Superior temporal gyrus (tissue), 1 donor: Measurements from ENCODE around the gene CD302.
"Not testable (repeated sequence)": the region's sequence is repeated elsewhere in the genome, so short reads cannot be mapped to it uniquely, and the experiment has no call there.

ENCODE experiments used
- DNase-seq: peaks from one replicate; pipeline ENCODE4 v3.0.0-alpha.2; 2016; ENCODE audit errors: extremely low spot score

Gene CD302, protein sequence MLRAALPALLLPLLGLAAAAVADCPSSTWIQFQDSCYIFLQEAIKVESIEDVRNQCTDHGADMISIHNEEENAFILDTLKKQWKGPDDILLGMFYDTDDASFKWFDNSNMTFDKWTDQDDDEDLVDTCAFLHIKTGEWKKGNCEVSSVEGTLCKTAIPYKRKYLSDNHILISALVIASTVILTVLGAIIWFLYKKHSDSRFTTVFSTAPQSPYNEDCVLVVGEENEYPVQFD

GRCh38 chr2:159797543-159798375 is at the start of gene CD302:
TSS of gene CD302 (minus strand) at chr2:159798208. CDS start at chr2:159798198, 10 bp downstream.
- DNase-seq, result no peak

GRCh38 chr2:159846564-159846963 is 48.6 kb upstream of the CD302 start:
- no peak for DNase-seq

DNA sequence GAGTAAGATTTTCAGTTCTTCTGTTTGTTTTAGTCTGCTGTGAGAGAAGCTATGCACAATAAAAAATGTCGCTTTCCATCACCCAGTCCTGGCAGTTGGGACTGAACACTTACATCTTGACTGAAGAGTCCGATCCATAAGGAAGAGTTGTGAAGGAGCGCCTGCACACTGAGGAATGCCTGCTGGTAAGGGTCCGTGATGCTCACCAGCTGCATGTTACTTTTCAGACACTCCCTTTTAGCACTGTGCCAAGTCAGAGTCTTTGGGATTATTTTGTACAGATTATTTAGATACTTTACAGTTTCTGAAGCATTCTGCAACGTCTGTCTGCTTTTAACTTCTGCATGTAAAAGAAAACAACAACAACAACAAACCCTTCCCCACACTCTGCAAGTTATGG is 42.6 kb upstream of the CD302 start:
- DNase-seq, result no peak

DNA sequence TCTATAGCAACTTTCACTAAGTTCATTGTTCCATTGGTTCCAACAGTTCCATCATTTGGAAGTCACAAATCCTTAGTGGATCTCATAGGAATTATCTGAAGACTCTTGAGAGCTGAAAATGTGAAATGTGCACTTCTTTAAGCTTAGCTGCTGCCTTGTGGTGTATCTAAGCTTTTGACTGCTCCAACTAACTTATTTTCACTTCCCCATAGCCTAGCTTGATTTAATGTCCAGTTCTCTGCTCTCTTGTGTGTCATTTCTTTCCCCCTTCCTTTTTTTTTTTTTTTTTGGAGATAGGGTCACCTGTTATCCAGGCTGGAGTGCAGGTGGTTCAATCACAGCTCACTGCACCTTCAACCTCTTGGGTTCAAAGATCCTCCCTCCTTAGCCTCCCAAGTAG is 34.9 kb upstream of the CD302 start:
- DNase-seq, result no peak

GRCh38 chr2:159832026-159832425 is 34.0 kb upstream of the CD302 start:
- no peak for DNase-seq

- no peak for DNase-seq
Observed at GRCh38 chr2:159829376-159829775, 31.4 kb upstream of the CD302 start.

- no peak for DNase-seq
Observed at GRCh38 chr2:159828738-159829137, 30.7 kb upstream of the CD302 start.

DNA sequence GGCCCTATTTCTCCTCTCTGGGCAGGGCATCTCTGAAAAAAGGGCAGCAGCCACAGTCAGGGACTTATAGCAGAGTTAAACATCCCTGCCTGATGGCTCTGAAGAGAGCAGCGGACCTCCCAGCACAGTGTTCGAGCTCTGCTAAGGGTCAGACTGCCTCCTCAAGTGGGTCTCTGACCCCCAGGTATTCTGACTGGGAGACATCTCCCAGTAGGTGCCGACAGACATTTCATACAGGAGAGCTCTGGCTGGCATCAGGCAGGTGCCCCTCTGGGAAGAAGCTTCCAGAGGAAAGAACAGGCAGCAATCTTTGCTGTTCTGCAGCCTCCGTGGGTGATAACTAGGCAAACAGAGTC is 24.4 kb upstream of the CD302 start:
- DNase-seq, result not testable (repeated sequence)

- DNase-seq, result not testable (repeated sequence)
Observed at GRCh38 chr2:159821775-159822477, 23.9 kb upstream of the CD302 start.

DNA sequence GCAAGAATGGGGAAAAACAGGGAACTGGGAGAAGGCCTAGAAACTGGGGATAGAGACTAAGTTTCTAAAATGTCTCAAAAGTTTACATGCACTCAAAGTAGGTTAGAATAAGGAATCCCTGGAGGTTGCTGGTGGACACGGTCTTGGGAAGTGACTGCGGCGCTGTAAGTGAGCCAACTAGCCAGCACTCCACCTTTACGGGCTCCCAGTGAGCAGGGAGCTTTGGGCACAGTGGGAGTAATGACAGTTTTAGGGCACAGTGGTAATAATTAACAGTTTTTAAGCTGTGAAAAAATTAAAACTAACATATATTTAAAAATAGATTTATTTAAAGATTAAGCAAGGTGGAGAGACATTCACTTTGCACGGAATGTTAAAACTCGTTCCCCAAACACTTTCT is 20.9 kb upstream of the CD302 start:
- DNase-seq, result no peak

DNA sequence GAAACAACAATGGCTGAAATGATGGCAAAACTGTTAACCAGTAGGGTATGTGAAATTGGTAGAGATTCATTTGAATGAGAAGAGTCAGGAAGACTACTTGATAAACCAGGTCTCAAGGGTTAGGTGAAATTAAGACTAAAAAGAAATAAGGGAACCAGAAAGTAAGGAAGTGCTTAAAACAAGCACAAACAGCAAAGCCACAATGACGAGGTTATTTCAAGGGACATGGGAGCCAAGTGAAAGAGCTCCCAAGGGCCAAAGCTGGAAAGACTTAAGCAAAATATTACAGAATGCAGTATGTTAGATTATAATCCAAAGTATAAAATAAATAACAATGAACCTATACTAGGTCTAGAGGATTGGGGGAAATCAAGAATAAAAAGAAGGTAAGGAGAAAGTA is 19.3 kb upstream of the CD302 start:
- DNase-seq, result no peak

- DNase-seq, result no peak
Observed at GRCh38 chr2:159811232-159811631, 13.2 kb upstream of the CD302 start.

GRCh38 chr2:159808032-159808425 is 10.0 kb upstream of the CD302 start:
- DNase-seq, result no peak

- peak; percentile 67 for DNase-seq
Observed at GRCh38 chr2:159807183-159808031, 9.4 kb upstream of the CD302 start.

- no peak for DNase-seq
Observed at GRCh38 chr2:159804941-159805340, 6.9 kb upstream of the CD302 start.

- DNase-seq, result no peak
Observed at GRCh38 chr2:159803235-159803962, 5.4 kb upstream of the CD302 start.

DNA sequence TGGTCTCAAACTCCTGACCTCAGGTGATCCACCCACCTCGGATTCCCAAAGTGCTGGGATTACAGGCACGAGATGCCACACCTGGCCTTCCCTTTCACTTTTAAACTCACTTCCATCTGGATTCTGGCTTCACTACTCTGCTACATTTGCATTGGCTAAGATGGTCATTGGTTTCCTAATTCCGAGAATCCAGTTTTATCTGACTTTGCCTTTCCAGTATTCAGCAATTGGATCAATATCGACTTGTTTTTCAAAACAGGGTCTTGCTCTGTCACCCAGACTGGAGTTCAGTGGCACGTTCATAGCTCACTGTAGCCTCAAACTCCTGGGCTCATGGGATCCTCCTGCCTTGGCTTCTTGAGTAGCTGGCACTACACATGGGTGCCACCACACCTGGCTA is 4.7 kb upstream of the CD302 start:
- DNase-seq, result no peak

- DNase-seq, result no peak
Observed at GRCh38 chr2:159799833-159800232, 1.8 kb upstream of the CD302 start.

DNA sequence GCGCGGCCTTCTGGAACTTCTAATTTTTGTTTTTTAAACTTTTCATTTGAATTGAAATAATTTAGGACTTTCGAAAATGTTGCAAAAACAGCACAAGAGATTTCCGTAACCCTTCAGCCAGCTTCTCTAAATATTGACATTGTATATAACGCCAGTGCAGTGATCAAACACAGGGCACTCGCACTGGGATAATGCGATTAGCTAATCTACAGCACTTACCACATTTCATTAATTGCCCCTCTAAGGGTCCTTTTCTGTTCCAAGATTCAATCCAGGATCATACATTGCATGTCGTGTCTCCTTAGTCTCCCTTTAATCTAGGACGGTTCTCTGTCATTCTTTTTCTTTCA is 343 bp upstream of the CD302 start:
- no peak for DNase-seq

GRCh38 chr2:159797225-159797542 is 824 bp downstream of the CD302 start:
- no peak for DNase-seq
